Progenitor cell of endocrine pancreas (in vitro differentiated cells): ENCODE measurements around the gene MCM9. TPM values are rescaled to one million over a fixed set of nuclear protein-coding genes. Genes with fewer than 3 reads are reported as not detected.

Experiments used
- DNase-seq: peaks from one replicate; pipeline ENCODE4 v3.0.0; 2021; ENCODE audit warnings: low spot score; ENCODE audit not compliant: unreplicated experiment
- H3K27ac Mint-ChIP-seq: 2 replicates; pipeline ENCODE4 v1.8.0; 2021; ENCODE audit warnings: mild to moderate bottlenecking, moderate library complexity, mixed read lengths
- H3K27me3 Mint-ChIP-seq: 2 replicates; pipeline ENCODE4 v1.8.0; 2021; ENCODE audit warnings: mixed read lengths
- H3K36me3 Mint-ChIP-seq: 2 replicates; pipeline ENCODE4 v1.8.0; 2022; ENCODE audit warnings: mixed read lengths; ENCODE audit not compliant: insufficient read depth
- H3K4me1 Mint-ChIP-seq: 2 replicates; pipeline ENCODE4 v1.8.0; 2021; ENCODE audit warnings: low read depth, mixed read lengths
- H3K4me3 Mint-ChIP-seq: 2 replicates; pipeline ENCODE4 v1.8.0; 2021; ENCODE audit warnings: low read depth, mild to moderate bottlenecking, moderate library complexity, mixed read lengths
- H3K9me3 Mint-ChIP-seq: 2 replicates; pipeline ENCODE4 v1.8.0; 2021; ENCODE audit warnings: low read depth, mixed read lengths
- CTCF ChIP-seq: fragments of 200-600 bp; sonication (generic); IDR thresholded peaks from one replicate; pipeline ENCODE4 v1.5.0; 2021; ENCODE audit warnings: antibody characterized with exemption, mild to moderate bottlenecking; ENCODE audit not compliant: unreplicated experiment
- total RNA-seq: library from RNA; stranded (reverse); gene quantifications from 2 replicates; pipeline ENCODE4 v1.2.1, GENCODE V29; 2021

MCM9 gene
- total RNA-seq, 1 donor from 2014 or later, result 24.7 TPM

GRCh38 chr6:118935331-118935668 lies 341 bp upstream of the MCM9 start:
- Mint-ChIP-seq H3K9me3 (no peaks in the 10 kb centered on the region), H3K27me3 (no peaks in the 10 kb centered on the region), H3K4me3 (peak overlapping the region; percentile 93), H3K4me1 (peaks cover 18% of the 10 kb centered on the region), H3K27ac (peak overlapping the region; percentile 98), H3K36me3 (peaks cover 8% of the 10 kb centered on the region)
- TF ChIP-seq CTCF, result no peak
- no peak for DNase-seq

DNA sequence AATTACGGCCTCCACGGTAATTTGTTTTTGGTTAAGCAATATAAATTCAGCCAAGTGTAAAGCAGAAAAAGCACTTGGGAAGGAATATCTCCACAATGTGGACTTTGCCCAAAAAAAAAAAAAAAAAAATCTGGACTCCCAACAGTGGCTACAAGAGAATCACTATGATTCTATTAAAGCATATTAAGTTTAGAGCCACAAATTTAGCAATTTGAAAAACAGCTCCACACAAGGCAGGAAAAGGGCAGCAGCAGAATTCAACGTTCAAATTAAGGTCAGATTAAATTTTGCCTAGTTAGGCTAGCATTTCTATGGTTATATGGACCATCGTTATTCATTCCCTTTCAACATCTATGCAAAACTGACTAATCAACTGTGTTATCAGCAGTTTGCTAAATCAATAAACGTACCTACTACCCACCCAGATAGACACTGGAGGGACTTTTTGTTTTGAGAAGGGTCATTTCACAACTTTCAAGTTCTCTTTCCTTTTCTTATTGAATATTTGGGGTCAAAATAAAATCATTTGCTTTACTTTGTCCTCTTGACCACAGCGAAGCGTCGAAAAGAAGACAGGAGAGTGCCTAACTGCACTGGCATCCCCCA lies 1.0 kb downstream of the MCM9 start:
- no peaks in the 10 kb centered on the region for H3K9me3 Mint-ChIP-seq
- H3K4me1 Mint-ChIP-seq, result peaks cover 18% of the 10 kb centered on the region
- H3K27me3 Mint-ChIP-seq, result no peaks in the 10 kb centered on the region
- H3K27ac Mint-ChIP-seq, result peak overlapping the region; percentile 97
- DNase-seq, result no peak
- peak overlapping the region; percentile 93 for H3K4me3 Mint-ChIP-seq
- peaks cover 8% of the 10 kb centered on the region for H3K36me3 Mint-ChIP-seq
- no peak for TF ChIP-seq CTCF

DNA sequence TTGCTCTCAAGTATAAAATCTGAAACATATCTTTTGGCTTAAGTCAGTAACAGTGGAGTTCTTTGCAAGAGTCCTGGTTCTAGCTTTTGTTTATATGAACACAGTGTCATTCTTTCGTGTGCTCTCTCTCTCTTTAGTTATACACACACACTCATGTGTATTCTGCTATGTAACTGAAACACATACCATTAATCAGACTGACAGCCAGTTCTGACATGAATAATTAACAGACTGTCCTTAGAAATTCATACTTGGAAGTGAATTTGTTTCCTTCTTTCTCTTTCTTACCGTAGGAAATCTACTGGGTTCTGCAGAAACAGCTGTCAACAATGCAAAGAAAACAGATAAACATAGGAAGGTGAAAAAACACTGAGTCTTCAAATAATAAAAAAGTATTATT lies 2.5 kb downstream of the MCM9 start:
- Mint-ChIP-seq H3K27me3 (no peaks in the 10 kb centered on the region), H3K36me3 (peaks cover 11% of the 10 kb centered on the region), H3K27ac (no peak overlapping the region), H3K4me1 (peaks cover 18% of the 10 kb centered on the region), H3K4me3 (no peak overlapping the region), H3K9me3 (no peaks in the 10 kb centered on the region)
- no peak for TF ChIP-seq CTCF
- no peak for DNase-seq

GRCh38 chr6:118931436-118931835 lies 3.5 kb downstream of the MCM9 start:
- H3K4me1 Mint-ChIP-seq, result peaks cover 18% of the 10 kb centered on the region
- no peak overlapping the region for H3K4me3 Mint-ChIP-seq
- peaks cover 14% of the 10 kb centered on the region for H3K36me3 Mint-ChIP-seq
- no peaks in the 10 kb centered on the region for H3K27me3 Mint-ChIP-seq
- TF ChIP-seq CTCF, result no peak
- DNase-seq, result no peak
- H3K9me3 Mint-ChIP-seq, result no peaks in the 10 kb centered on the region
- H3K27ac Mint-ChIP-seq, result no peak overlapping the region

- no peak for DNase-seq
- no peaks in the 10 kb centered on the region for H3K27me3 Mint-ChIP-seq
- no peak for TF ChIP-seq CTCF
- H3K36me3 Mint-ChIP-seq, result peaks cover 16% of the 10 kb centered on the region
- H3K4me3 Mint-ChIP-seq, result no peak overlapping the region
- H3K4me1 Mint-ChIP-seq, result peaks cover 15% of the 10 kb centered on the region
- H3K27ac Mint-ChIP-seq, result no peak overlapping the region
- H3K9me3 Mint-ChIP-seq, result no peaks in the 10 kb centered on the region
Measured at GRCh38 chr6:118930680-118931079, 4.3 kb downstream of the MCM9 start.
